ENCODE data around the gene RIOK3.
"Not testable (repeated sequence)": the region's sequence is repeated elsewhere in the genome, so short reads cannot be mapped to it uniquely, and the experiment has no call there.

Gene RIOK3

GRCh38 chr18:23470620-23471387 lies 17.7 kb downstream of the RIOK3 start:
- Histone ChIP-seq H3K4me3 (ENCODE audit: low read length) (no peak overlapping the region), H3K27me3 (ENCODE audit: control insufficient read depth, insufficient read depth, low read length) (no peaks in the 10 kb centered on the region), H3K27ac (ENCODE audit: low read length) (no peak overlapping the region), H3K36me3 (ENCODE audit: control insufficient read depth, insufficient read depth, low read length) (no peaks in the 10 kb centered on the region), H3K4me1 (ENCODE audit: control insufficient read depth, insufficient read depth, low read length) (no peaks in the 10 kb centered on the region), H3K9me3 (ENCODE audit: control insufficient read depth, insufficient read depth, low read length) (no peaks in the 10 kb centered on the region)
- DNase-seq (ENCODE audit: low read depth, low spot score): no peak
- no CpG with 5 or more reads among the region's 2 CpGs for WGBS (ENCODE audit: insufficient coverage, insufficient read length)

DNA sequence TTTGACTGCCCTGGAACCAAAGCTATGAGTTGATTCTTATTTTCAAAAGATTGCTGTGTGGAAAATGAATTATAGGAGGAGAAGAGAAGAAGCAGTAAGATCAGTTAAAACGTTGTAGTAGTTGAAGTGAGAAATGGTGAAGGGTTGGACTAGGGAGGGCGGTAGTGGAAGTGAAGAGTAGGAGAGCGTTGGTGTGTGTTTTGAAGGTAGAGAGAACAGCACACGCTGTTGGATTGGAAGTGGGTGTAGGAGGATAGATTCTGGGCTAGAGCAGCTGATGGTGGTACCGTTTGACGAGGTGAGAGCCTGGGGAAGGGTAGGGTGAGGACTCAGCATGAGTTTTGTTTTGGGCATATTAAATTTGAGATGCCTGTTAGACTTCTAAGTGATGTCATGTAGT lies 18.4 kb downstream of the RIOK3 start:
- Histone ChIP-seq H3K4me1 (ENCODE audit: control insufficient read depth, insufficient read depth, low read length) (no peaks in the 10 kb centered on the region), H3K27me3 (ENCODE audit: control insufficient read depth, insufficient read depth, low read length) (no peaks in the 10 kb centered on the region), H3K9me3 (ENCODE audit: control insufficient read depth, insufficient read depth, low read length) (no peaks in the 10 kb centered on the region), H3K36me3 (ENCODE audit: control insufficient read depth, insufficient read depth, low read length) (no peaks in the 10 kb centered on the region), H3K27ac (ENCODE audit: low read length) (no peak overlapping the region), H3K4me3 (ENCODE audit: low read length) (no peak overlapping the region)
- no peak for DNase-seq (ENCODE audit: low read depth, low spot score)
- WGBS (ENCODE audit: insufficient coverage, insufficient read length): 100% methylated on average over 4 of the region's 6 CpGs

DNA sequence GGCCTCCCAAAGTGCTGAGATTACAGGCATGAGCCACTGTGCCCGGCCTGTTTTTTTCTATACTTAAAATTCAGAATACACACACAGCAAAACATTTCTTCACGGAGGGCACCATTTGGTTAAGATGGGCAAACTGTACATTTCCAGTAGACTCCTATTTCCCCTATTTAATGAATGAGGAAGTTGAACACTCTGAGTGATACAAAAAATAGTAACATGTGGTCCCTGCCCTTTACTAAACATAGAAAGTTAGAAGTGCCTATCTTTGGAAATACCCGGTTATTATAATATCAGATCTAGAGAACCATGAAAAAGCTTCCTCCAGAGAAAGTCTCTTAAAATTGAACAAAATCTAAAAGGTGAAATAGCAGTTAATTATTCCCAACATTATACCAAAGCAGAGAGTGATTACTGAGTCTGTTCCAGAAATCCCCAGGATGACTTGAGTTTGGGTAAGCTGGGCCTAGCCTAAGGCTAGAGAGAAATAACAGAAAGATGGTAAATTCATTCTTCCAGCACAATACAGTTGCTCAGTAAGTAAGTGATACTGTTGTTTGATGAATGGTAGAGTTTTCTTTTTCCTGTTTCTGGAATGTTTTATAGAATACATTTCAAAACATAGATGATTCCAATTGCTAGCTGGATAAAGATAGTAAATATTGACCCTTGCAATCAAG lies 26.9 kb downstream of the RIOK3 start:
- no peak for DNase-seq (ENCODE audit: low read depth, low spot score)
- Histone ChIP-seq H3K4me3 (ENCODE audit: low read length) (no peak overlapping the region), H3K36me3 (ENCODE audit: control insufficient read depth, insufficient read depth, low read length) (peaks cover 2% of the 10 kb centered on the region; the same call in 1 of the 2 replicates)

GRCh38 chr18:23484561-23485182 lies 31.6 kb downstream of the RIOK3 start:
- Histone ChIP-seq H3K27me3 (ENCODE audit: control insufficient read depth, insufficient read depth, low read length) (no peaks in the 10 kb centered on the region), H3K36me3 (ENCODE audit: control insufficient read depth, insufficient read depth, low read length) (no peaks in the 10 kb centered on the region), H3K27ac (ENCODE audit: low read length) (no peak overlapping the region), H3K4me3 (ENCODE audit: low read length) (no peak overlapping the region), H3K9me3 (ENCODE audit: control insufficient read depth, insufficient read depth, low read length) (no peaks in the 10 kb centered on the region), H3K4me1 (ENCODE audit: control insufficient read depth, insufficient read depth, low read length) (peaks cover 2% of the 10 kb centered on the region)
- no peak for DNase-seq (ENCODE audit: low read depth, low spot score)
- no CpG with 5 or more reads among the region's 8 CpGs for WGBS (ENCODE audit: insufficient coverage, insufficient read length)

More for the DNA sequence above, 26.9 kb downstream of the RIOK3 start:
- no CpG with 5 or more reads among the region's 3 CpGs for WGBS (ENCODE audit: insufficient coverage, insufficient read length)
- Histone ChIP-seq H3K4me1 (ENCODE audit: control insufficient read depth, insufficient read depth, low read length) (peaks cover 2% of the 10 kb centered on the region; the same call in 1 of the 2 replicates), H3K27me3 (ENCODE audit: control insufficient read depth, insufficient read depth, low read length) (no peaks in the 10 kb centered on the region), H3K27ac (ENCODE audit: low read length) (no peak overlapping the region), H3K9me3 (ENCODE audit: control insufficient read depth, insufficient read depth, low read length) (no peaks in the 10 kb centered on the region)

DNA sequence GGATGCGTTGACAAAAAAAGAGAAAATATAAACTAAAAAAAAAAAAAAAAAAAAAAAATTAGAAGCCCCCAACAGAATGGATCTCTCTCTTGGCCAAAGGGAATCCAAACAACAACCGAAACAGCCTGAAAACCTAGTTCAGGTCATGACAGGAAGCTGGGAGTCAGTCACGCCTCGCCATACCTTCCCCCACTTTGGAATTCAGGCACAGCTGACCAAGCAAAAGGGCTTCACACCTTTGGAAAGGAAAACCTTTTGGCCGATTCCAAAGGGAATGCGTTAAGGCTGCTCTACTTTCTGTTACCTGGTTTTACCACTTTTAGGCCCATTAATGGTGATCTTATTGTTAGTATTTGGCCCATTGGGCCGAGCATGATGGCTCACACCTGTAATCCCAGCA lies 32.3 kb downstream of the RIOK3 start:
- no CpG with 5 or more reads among the region's 7 CpGs for WGBS (ENCODE audit: insufficient coverage, insufficient read length)
- H3K27ac ChIP-seq (ENCODE audit: low read length): no peak overlapping the region
- no peak for DNase-seq (ENCODE audit: low read depth, low spot score)
- H3K27me3 ChIP-seq (ENCODE audit: control insufficient read depth, insufficient read depth, low read length): no peaks in the 10 kb centered on the region
- no peak overlapping the region for H3K4me3 ChIP-seq (ENCODE audit: low read length)
- no peaks in the 10 kb centered on the region for H3K36me3 ChIP-seq (ENCODE audit: control insufficient read depth, insufficient read depth, low read length)
- peaks cover 2% of the 10 kb centered on the region for H3K4me1 ChIP-seq (ENCODE audit: control insufficient read depth, insufficient read depth, low read length)
- H3K9me3 ChIP-seq (ENCODE audit: control insufficient read depth, insufficient read depth, low read length): no peaks in the 10 kb centered on the region

DNA sequence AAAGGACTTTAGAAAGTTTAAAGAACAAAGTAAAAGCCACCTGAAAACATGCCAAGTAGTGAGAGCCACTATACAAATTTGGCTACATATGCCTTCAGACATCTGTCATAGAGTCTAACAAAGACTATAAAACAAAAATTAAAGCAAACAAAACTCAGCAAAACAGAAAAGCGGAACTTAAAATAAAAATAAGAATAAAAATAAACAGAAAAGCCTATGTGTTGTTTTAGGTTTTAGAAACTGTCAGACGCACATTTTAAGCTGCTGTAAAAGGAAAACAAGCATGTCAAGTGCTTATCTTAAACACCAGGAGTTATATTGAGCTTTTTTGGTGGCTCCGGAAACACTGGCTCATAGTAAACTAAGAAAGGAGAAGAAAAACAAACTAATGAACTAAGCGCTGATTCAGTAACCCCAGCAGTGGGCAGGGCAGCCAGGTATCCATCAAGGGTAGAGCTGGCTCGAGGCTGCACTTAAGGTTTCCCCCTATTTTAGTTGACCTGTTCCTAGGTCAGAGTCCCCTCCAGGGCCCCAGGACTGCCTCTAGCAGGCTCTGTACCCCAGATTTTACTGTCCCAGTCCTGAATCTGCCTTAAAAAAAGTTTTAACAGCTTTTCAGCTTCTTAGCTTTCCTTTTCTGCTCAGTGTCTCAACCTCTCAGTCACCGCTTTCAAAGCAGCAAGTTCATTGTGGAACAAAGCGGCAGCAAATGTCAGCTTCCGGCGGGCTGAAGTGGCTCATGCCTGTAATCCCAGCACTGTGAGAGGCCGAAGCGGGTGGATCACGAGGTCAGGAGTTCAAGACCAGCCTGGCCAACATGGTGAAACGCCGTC lies 34.9 kb downstream of the RIOK3 start:
- no peak overlapping the region for H3K4me3 ChIP-seq (ENCODE audit: low read length)
- H3K4me1 ChIP-seq (ENCODE audit: control insufficient read depth, insufficient read depth, low read length): peaks cover 2% of the 10 kb centered on the region
- no peaks in the 10 kb centered on the region for H3K27me3 ChIP-seq (ENCODE audit: control insufficient read depth, insufficient read depth, low read length)
- DNase-seq (ENCODE audit: low read depth, low spot score): no peak
- no peak overlapping the region for H3K27ac ChIP-seq (ENCODE audit: low read length)
- H3K36me3 ChIP-seq (ENCODE audit: control insufficient read depth, insufficient read depth, low read length): no peaks in the 10 kb centered on the region
- no CpG with 5 or more reads among the region's 14 CpGs for WGBS (ENCODE audit: insufficient coverage, insufficient read length)
- no peaks in the 10 kb centered on the region for H3K9me3 ChIP-seq (ENCODE audit: control insufficient read depth, insufficient read depth, low read length)

DNA sequence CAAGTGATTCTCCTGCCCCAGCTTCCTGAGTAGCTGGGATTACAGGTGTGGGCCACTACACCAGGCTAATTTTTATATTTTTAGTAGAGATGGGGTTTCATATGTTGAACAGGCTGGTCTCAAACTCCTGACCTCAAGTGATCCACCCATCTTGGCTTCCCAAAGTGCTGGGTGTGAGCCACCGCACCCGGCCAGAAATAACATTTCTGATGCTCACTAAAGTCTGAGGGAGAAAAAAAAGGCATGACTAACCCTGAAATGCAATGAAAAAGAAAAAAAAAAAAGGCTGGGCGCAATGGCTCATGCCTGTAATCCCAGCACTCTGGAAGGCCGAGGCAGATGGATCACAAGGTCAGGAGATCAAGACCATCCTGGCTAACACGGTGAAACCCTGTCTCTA lies 36.5 kb downstream of the RIOK3 start:
- not testable (repeated sequence) for H3K36me3 ChIP-seq (ENCODE audit: control insufficient read depth, insufficient read depth, low read length); H3K9me3 ChIP-seq (ENCODE audit: control insufficient read depth, insufficient read depth, low read length); H3K4me1 ChIP-seq (ENCODE audit: control insufficient read depth, insufficient read depth, low read length); H3K27me3 ChIP-seq (ENCODE audit: control insufficient read depth, insufficient read depth, low read length); H3K4me3 ChIP-seq (ENCODE audit: low read length); H3K27ac ChIP-seq (ENCODE audit: low read length); DNase-seq (ENCODE audit: low read depth, low spot score)
- no CpG with 5 or more reads among the region's 5 CpGs for WGBS (ENCODE audit: insufficient coverage, insufficient read length)

GRCh38 chr18:23493654-23494053 lies 40.6 kb downstream of the RIOK3 start:
- no CpG with 5 or more reads among the region's 1 CpG for WGBS (ENCODE audit: insufficient coverage, insufficient read length)

DNA sequence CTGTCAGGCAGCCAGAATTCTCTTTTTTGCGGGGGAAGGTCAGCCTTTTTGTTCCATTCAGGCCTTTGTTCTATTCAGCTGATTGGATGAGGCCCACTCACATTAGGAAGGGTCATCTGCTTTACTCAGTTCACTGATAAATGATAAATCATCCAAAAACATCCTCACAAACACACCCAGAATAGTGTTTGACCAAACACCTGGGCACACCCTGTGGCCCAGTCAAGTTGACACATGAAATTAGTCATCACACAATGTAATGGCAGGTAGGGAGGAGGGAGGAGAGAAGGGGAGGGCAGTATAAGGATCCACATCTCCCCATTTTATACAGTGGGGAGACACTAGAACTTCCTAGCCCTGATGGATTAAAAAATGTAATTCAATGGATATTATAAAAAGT lies 41.9 kb downstream of the RIOK3 start:
- no peak for DNase-seq (ENCODE audit: low read depth, low spot score)

More at GRCh38 chr18:23493654-23494053, 40.6 kb downstream of the RIOK3 start:
- no peaks in the 10 kb centered on the region for H3K27me3 ChIP-seq (ENCODE audit: control insufficient read depth, insufficient read depth, low read length)
- DNase-seq (ENCODE audit: low read depth, low spot score): no peak
- H3K4me3 ChIP-seq (ENCODE audit: low read length): no peak overlapping the region
- H3K36me3 ChIP-seq (ENCODE audit: control insufficient read depth, insufficient read depth, low read length): no peaks in the 10 kb centered on the region
- H3K4me1 ChIP-seq (ENCODE audit: control insufficient read depth, insufficient read depth, low read length): no peaks in the 10 kb centered on the region
- H3K9me3 ChIP-seq (ENCODE audit: control insufficient read depth, insufficient read depth, low read length): no peaks in the 10 kb centered on the region
- H3K27ac ChIP-seq (ENCODE audit: low read length): no peak overlapping the region

More for the DNA sequence above, 41.9 kb downstream of the RIOK3 start:
- Histone ChIP-seq H3K4me3 (ENCODE audit: low read length) (no peak overlapping the region), H3K4me1 (ENCODE audit: control insufficient read depth, insufficient read depth, low read length) (no peaks in the 10 kb centered on the region), H3K27me3 (ENCODE audit: control insufficient read depth, insufficient read depth, low read length) (no peaks in the 10 kb centered on the region), H3K27ac (ENCODE audit: low read length) (no peak overlapping the region), H3K9me3 (ENCODE audit: control insufficient read depth, insufficient read depth, low read length) (no peaks in the 10 kb centered on the region), H3K36me3 (ENCODE audit: control insufficient read depth, insufficient read depth, low read length) (no peaks in the 10 kb centered on the region)
- no CpG with 5 or more reads among the region's 1 CpG for WGBS (ENCODE audit: insufficient coverage, insufficient read length)
